K562 (cell line): Measurements from ENCODE around the gene CPNE9. TPM values are rescaled to one million over a fixed set of nuclear protein-coding genes. Genes with fewer than 3 reads are reported as not detected.
A peak's percentile ranks its signal among the peaks of the same experiment; 100 is the strongest.

Experiments used
- ATF3 ChIP-seq, 2 experiments: fragments of 450-650 bp in 1 of 2; sonication (generic) in 1 of 2; formaldehyde crosslinking in 1 of 2; IDR thresholded peaks in 1 of 2; conservative IDR thresholded peaks in 1 of 2; 2 replicates each; pipeline versions ENCODE4 v1.6.1 to v1.8.1; 2016 to 2023; ENCODE audit warnings: mild to moderate bottlenecking in 2 of 2, moderate library complexity in 2 of 2, inconsistent platforms in 1 of 2, missing genetic modification reagents in 1 of 2
- ATF4 ChIP-seq: fragments of 450-650 bp; formaldehyde crosslinking; IDR thresholded peaks from 2 replicates; pipeline ENCODE4 v1.4.0; 2022; ENCODE audit warnings: mild to moderate bottlenecking, moderate library complexity
- BCOR ChIP-seq: fragments of 450-650 bp; IDR thresholded peaks from 2 replicates; pipeline ENCODE4 v1.6.1; 2016
- DMBX1 ChIP-seq: fragments of 250-450 bp; sonication (Bioruptor Pico); IDR thresholded peaks from 2 replicates; pipeline ENCODE4 v1.8.0; 2022; ENCODE audit warnings: inconsistent platforms, mild to moderate bottlenecking, moderate library complexity, borderline replicate concordance
- ESRRA ChIP-seq: fragments of 450-650 bp; IDR thresholded peaks from 2 replicates; pipeline ENCODE4 v1.6.1; 2014; ENCODE audit warnings: low read depth, mild to moderate bottlenecking, moderate library complexity, borderline replicate concordance
- FOXK2 ChIP-seq, 2 experiments: fragments of 450-650 bp; IDR thresholded peaks in 1 of 2; conservative IDR thresholded peaks in 1 of 2; 2 replicates each; pipeline ENCODE4 v1.6.1; 2016; ENCODE audit warnings: low read depth in 2 of 2, mild to moderate bottlenecking in 1 of 2
- FOXO4 ChIP-seq: fragments of 450-650 bp; formaldehyde crosslinking; IDR thresholded peaks from 2 replicates; pipeline ENCODE4 v1.4.0; 2020; ENCODE audit warnings: mild to moderate bottlenecking, moderate library complexity
- HDAC2 ChIP-seq: fragments of 450-650 bp; IDR thresholded peaks from 2 replicates; pipeline ENCODE4 v1.6.1; 2016; ENCODE audit warnings: mild to moderate bottlenecking
- MIER1 ChIP-seq: fragments of 450-650 bp; IDR thresholded peaks from 2 replicates; pipeline ENCODE4 v1.6.1; 2016; ENCODE audit warnings: antibody characterized with exemption, mild to moderate bottlenecking, low read depth
- MNT ChIP-seq, 2 experiments: fragments of 450-650 bp; conservative IDR thresholded peaks; 2 replicates each; pipeline ENCODE4 v1.6.1; 2017; ENCODE audit warnings: mild to moderate bottlenecking in 2 of 2, moderate library complexity in 2 of 2
- NFIC ChIP-seq: fragments of 450-650 bp; IDR thresholded peaks from 2 replicates; pipeline ENCODE4 v1.6.1; 2017; ENCODE audit warnings: mild to moderate bottlenecking, inconsistent platforms
- RB1 ChIP-seq: fragments of 450-650 bp; IDR thresholded peaks from 2 replicates; pipeline ENCODE4 v1.6.1; 2017; ENCODE audit warnings: low read depth, mild to moderate bottlenecking
- RREB1 ChIP-seq: fragments of 250-450 bp; sonication (Bioruptor Pico); IDR thresholded peaks from 2 replicates; pipeline ENCODE4 v1.4.0; 2020
- SMC3 ChIP-seq: conservative IDR thresholded peaks from 2 replicates; pipeline ENCODE4 v1.6.1; 2011; ENCODE audit warnings: low read depth, low read length, improper control_type of control experiment; ENCODE audit not compliant: insufficient read depth
- SRSF7 ChIP-seq: fragments of 200-400 bp; formaldehyde crosslinking; optimal IDR thresholded peaks from 2 replicates; pipeline ENCODE3; 2017; ENCODE audit warnings: mild to moderate bottlenecking, low read depth, low read length
- ZEB2 ChIP-seq: fragments of 450-650 bp; IDR thresholded peaks from 2 replicates; pipeline ENCODE4 v1.6.1; 2016
- ZNF561 ChIP-seq: fragments of 450-650 bp; formaldehyde crosslinking; conservative IDR thresholded peaks from 2 replicates; pipeline ENCODE4 v1.4.0; 2020; ENCODE audit warnings: mild to moderate bottlenecking, moderate library complexity
- polyA plus RNA-seq, 8 experiments: library from polyadenylated mRNA; depleted of rRNA in 4 of 8; stranded (reverse) in 5 of 8; unstranded in 3 of 8; fragments of >200 nt; fragmentation: Nextera tagmentation in 2 of 8; fragmentation: Illumina TruSeq in 1 of 8; extraction: Ambion mirVana in 2 of 8; extraction: Trizol in 1 of 8; gene quantifications; 2 replicates each; pipeline versions ENCODE4 v1.2.1 to v1.2.3, GENCODE V29; 2011 to 2014; ENCODE audit warnings: inconsistent platforms in 1 of 8, missing spikeins in 1 of 8
- total RNA-seq, 7 experiments: library from RNA; depleted of rRNA in 6 of 7; stranded (reverse); fragments of >200 nt in 6 of 7; fragmentation: Illumina TruSeq in 2 of 7; extraction: Trizol in 2 of 7; gene quantifications; 2 replicates each; pipeline versions ENCODE4 v1.2.1 to v1.2.3, GENCODE V29; 2011 to 2021; ENCODE audit warnings: low replicate concordance in 1 of 7

Gene CPNE9
- total and polyA plus RNA-seq, 9 of the 15 experiments (the other 6 are each of a cell fraction or from before 2014, with no cell fraction given): 0.22 to 0.56 (median 0.29) TPM; not detected in 3

GRCh38 chr3:9727041-9727595 lies 23.5 kb downstream of the CPNE9 start (continued):
- TF ChIP-seq FOXO4 (no peak), SRSF7 (no peak), NFIC (peak; percentile 26; the same call in 1 of the 2 replicates), RREB1 (CRISPR knock-in tag) (no peak), ESRRA (no peak), BCOR (0 out of 2 replicates have a peak, but pooled peaks have one; percentile 37), ZNF561 (CRISPR knock-in tag) (no peak), ATF4 (no peak), HDAC2 (peak; percentile 45; the same call in 1 of the 2 replicates), RB1 (0 out of 2 replicates have a peak, but pooled peaks have one; percentile 28), MIER1 (no peak), ATF3 (IDR thresholded peaks at IDR 0.05) (peak; percentile 6; the same call in 1 of the 2 replicates), ATF3 (CRISPR knock-in tag; conservative IDR thresholded peaks at IDR 0.05) (0 out of 2 replicates have a peak, but pooled peaks have one; percentile 31), MNT (conservative IDR thresholded peaks at IDR 0.05) (peak; percentile 38 to 45; a peak in 2 of 4 replicates), DMBX1 (no peak), FOXK2 (conservative IDR thresholded peaks at IDR 0.05 in 1 of 2, IDR thresholded peaks at IDR 0.05 in 1 of 2; ENCODE audit: low read depth in 2 of 2) (0 out of 4 replicates have a peak, but pooled peaks of 1 of the 2 experiments have one; percentile 45), ZEB2 (peak; percentile 38; the same call in 1 of the 2 replicates), SMC3 (peak; percentile 44)
